SKM-1 (cell line): ENCODE results near the gene UNC5CL.
"Not testable (repeated sequence)": the region's sequence is repeated elsewhere in the genome, so short reads cannot be mapped to it uniquely, and the experiment has no call there.

Experiments used
- DNase-seq: peaks from one replicate; lab custom pipeline; 2025; ENCODE audit not compliant: unreplicated experiment; lab: John Stamatoyannopoulos, UW

The UNC5CL gene

DNA sequence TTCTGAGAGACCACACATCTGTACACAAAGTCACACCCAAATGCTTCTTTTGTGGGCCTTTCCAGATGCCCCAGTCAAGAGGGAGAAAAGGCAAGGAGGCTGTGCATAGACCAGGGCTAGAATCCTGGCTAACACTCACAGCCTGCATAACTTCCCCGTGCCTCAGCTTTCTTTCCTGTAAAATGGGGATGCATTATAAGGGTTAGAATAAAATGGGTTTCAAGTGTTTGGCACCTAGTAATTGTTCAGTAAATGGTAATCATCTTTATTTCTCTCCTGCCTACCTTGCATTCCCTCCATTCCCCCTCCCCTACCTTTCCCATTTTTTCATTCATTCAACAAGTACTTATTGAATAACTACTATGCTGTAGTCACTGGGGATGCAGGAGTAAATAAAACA lies 29.4 kb downstream of the UNC5CL start:
- no peak for DNase-seq

DNA sequence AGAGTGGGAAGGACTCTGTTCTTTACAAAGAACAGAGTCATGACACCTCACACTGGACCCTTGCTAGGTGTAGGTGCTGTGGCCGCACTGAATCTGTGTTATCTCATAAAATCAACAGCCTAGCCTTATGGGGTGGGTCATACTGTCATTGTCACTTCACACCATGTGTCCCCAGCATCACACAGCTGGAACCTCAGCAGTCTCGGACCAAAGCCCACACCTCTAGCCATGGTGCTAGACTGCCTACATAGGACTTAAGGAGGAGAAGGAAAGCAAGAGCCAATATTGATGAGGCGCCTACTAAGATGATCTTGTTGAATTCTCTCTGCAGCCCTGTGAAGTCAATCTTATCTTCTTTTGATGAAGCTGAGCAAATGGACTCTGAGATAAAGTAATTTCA lies 31.0 kb downstream of the UNC5CL start:
- no peak for DNase-seq

DNA sequence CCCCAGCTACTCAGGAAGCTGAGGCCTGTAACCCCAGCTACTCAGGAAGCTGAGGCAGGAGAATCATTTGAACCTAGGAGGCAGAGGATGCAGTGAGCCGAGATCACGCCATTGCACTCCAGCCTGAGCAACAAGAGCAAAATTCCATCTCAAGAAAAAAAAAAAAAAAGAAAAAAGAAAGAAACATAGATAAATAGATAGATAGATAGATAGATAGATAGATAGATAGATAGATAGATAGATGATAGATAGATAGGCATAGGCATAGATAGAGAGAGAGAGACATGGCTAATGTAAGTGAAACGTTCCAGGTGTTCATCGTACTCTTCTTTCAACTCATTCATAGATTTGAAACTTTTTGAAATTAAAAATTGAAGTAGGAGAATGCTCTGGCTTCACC lies 32.0 kb downstream of the UNC5CL start:
- DNase-seq: not testable (repeated sequence)

DNA sequence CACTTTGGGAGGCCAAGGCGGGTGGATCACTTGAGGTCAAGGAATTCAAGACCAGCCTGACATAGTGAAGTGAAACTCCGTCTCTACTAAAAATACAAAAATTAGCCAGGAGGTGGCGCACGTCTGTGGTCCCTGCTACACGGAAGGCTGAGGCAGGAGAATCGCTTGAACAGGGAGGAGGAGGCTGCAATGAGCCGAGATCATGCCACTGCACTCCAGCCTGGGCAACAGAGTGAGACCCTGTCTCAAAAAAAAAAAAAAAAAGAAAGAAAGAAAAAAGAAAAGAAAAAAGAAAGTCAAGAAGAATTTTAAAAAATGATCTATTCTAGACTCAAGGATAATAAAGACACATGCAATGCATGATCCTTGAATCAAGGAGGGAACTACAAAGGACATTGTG lies 32.8 kb downstream of the UNC5CL start:
- peak; percentile 40 for DNase-seq

DNA sequence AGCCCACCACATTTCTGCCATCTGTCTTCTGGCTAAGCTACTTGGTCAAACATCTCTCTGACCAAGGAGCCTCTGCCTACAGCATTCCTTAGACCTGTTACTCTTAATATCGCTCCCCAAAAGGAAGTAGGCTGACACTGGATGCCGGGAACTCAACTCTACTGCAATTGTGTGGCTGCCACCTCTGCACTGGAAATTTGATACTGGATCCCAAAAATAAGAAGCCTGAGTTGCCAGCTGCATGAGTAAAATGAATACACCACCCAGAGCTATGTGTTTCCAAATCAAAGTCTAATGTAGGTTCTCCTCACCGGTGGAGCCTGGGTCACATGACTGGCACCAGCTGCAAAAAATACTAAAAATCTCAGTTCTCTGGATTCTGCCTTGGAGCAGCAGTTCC lies 36.9 kb downstream of the UNC5CL start:
- DNase-seq: no peak

DNA sequence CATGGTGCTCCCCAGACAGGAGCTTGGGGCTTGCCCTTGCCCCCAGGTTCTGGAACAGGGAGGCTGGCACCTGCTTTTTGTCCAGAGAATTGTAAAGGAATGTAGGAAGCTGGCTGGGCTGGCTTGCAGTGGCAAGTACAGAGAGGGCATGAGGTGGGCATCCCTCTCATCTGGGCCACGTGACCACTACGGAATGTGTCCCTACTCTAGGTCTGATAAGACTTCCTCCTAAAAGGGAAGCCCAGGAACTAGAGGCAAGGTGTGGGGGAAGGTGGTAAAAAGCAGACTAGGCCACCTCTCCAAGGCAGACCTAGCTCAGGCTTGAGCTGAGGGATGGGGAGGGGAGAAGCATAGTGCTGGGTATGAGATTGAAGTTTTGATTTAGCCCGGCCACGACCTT lies 38.8 kb downstream of the UNC5CL start:
- no peak for DNase-seq

DNA sequence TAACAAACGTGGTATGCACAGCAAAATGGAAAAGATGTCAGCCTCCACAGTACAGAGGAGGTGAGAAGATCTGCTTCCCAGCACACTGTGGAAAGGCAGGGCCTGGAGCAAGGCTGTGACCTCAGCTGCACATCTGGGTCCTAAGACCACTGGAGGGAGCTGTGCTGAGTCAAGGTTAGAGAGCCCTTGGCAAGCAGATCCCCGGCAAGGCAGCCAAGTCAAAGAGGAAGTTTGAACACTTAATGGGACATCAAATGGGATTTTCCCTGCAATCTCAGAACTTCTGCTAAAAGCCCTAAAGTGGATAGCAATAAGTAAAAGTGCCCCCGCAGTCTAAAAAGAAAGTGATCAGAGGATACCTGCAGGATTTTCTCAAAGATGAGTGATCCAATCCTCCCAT lies 39.5 kb downstream of the UNC5CL start:
- DNase-seq: peak; percentile 84

DNA sequence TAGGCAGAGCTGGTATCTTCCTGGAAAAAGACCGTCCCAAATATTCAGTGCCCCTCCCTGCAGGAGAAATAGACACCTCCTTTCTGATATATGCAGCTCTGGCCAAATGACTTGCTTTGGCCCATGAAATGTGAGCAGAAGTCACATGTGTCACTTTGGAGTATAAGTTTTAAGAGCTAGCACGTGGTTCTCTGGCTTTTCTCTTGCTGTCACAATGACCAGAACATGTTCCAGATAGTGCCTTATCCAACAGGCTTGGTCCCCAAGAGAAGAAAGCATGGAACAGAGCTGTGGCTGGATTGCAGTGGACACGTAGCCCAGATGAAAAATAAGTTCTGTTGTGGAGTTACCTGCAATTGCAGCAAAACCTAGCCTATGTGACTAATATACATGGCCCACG lies 40.4 kb downstream of the UNC5CL start:
- no peak for DNase-seq

DNA sequence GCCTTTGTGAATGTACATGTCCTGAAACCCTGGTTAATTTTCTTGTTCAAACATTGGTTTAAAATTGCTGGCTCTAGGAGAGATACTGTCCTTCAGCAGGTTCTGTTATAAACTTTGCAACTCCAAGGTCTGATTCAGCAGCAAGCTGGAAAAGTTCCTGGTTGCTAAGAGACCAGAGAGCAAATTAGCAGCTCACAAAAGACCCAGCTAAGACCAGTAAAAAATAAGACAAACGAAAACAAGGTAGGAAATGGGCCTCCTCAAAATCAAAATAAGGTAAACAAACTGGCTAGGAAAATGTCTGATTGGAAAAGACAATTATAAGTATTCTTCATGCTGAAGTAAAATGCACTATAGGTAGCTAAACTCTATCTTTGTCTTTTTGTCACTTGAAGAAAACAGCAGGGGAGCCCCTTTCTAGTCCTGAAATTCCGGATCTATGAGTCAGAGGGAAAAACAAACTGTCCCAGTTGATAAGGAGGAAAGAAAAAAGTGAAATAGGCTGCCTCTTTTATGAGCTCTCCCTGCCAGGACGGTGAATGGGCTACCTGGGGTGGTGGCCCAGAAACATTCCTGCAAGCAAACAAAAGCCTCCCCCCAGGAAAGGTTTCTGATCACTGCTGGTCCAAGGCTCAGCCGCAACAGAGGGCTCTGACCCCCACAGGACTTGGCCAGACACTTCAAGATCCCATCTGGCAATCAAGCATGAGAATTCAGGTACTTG lies 41.6 kb downstream of the UNC5CL start:
- DNase-seq: no peak

DNA sequence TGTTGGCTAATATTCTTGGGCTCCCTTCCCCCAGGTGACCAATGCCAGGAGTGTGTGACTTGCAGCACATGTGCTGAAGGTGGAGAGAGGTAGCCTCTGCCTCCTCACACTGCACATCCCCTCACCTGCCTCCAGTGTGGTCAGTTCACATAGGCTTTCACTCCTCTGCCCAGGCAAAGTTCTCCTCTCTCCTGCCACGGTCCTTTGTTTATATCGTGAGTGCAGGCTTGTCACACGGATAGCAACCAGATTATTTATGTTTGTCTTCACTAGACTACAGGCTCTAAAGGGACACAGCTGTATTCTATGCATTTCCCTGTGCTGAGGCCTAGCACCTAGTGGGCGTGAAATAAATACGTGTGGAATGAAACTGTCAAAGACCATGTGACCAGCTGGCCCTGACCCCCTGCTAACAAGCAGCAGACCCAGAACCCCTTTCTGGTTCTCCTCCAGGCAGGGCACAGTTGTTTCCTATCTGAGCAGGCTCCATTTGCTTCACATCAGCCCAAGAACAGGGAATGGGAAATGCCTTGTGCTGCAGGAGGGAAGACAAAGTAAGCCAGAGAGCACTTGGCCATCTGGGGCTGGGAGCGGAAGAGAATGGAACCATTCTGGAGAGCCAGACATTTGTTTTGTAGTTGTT lies 42.3 kb downstream of the UNC5CL start:
- no peak for DNase-seq

DNA sequence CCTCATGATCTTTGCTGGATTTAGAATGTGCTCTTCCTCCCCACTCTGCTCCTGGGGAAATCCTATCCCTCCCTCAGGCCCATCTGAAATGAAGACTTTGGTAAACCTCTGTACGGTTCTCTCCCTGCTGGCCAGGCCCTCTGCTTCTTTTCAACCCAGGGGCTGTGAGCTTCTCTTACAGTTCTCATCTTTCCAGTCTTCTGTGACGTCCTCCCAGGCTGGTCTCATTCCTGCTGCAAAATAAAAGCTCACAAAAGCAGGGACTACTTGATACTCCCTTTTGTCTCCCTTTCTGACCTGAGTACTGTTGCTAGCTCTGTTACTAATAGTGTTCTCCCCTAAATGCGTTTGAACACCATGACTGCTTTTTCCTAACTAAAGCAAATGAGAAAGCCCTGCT lies 46.3 kb downstream of the UNC5CL start:
- DNase-seq: no peak

DNA sequence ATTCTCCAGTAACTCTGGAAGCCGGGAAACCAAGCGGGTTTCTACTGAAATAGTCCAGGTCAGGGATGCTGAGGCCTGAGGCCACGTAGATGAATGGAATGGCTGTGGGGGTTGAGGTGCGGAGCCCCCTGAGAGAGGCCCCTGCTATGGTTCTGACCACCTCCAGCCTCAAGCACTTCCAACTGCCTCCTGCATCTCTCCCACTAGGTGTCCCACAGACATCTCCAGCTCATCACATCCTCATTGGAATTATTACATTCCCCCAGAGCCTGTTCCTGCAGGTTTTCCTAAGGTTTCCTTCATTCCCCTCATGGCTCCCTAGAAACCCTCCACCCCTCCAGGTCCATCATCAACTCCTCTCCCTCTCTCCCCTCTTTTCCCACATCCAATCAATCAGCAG lies 48.7 kb downstream of the UNC5CL start:
- DNase-seq: no peak

DNA sequence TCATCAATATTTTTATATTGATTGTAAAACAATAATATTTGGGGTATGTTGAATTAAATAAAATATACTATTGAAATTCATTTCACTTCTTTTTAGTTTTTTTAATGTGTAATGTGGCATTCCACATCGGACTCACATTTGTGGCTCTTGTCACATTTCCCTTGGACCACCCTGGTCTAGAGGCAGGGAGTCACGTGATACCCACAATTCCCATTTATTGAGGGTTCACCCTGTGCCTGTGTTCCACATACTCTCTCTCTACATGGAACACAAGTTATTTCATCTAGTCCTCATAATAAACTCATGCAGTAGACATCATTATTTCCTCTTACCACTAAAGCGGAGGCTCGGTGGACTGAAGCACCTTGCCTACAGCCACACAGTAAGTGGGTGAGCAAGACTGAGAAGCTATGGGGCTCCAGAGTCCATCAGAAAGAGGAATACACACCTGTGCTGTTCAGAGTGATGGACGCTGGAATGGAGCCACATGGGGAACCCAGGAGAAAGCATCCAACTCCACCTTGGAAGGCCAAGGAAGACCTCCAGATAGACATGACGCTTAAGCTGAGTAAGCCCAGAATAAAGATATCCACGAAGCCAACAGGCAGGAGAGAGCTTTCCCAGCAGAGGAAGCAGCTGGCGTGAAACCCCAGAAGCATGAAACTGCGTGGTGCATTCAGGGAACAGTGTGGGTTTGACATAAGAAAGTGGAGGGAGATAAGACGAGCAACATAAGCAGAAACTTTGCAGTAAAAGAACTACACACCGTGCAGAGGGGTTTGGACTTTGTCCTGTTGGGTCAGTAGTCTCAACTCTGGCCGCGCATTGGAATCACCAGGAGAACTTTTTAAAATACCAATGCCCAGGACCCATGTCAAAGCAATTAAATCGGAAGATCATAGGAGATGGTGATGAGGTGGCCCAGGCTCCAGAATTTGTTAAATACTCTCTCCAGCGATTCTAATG lies 49.5 kb downstream of the UNC5CL start:
- DNase-seq: no peak

DNA sequence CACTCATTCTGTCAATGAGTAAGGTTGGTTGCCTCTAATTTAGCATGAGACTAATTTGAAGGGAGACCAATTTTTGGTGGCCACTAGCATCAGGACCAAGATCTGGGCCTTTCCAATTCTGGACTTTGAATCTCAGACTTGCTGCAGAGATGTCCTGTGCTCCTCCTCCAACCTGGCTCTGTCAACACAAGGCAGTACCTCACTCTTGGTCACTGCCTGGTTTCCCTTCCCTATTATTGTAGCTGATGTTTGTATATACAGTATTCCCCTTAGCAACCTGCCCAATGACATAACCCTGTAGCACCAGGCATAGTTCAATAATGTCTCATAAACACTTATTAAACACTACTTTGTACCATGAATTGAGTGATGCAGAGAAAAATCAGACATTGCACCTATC lies 50.4 kb downstream of the UNC5CL start:
- DNase-seq: no peak

DNA sequence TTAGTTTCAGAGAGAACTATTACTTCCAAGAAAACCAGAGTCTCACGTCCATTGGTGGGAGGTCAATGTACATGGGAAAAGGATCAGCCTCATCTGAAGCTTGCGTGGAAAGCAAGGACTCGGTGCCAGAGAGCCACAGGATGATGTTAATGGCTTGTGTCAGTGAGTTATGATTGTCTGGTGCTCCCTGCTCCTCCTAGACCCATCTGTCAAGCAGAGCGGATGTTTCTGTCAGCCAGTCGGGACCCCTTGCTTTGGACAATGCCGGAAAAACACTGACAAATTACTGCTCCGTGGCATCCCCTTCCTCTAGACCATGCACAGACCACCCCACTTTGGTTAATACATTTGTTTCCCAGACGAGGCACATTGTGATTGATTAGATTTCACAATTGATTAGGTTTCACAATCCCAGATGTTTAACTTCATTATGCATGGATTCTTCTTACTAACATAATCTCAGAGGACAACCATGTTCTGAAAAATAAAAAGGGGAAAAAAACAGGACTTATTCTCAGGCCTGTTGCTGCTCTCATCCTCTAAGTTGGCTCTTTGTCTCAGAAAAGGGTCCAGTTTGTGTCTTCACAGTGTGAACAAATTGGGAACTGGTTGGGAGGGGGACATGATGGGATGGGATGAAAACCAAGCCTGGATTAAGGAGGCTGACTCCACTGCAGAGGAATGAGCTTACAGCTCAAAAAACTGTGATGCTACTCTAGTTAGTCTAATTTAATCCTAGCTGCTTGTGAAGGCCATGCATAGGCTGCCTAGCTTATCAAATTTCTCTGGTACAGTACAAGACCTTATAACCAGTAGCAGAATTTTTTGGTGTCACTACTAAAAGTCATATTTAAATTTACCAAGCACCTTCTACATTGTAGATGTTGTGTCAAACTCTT lies 51.9 kb downstream of the UNC5CL start:
- no peak for DNase-seq

DNA sequence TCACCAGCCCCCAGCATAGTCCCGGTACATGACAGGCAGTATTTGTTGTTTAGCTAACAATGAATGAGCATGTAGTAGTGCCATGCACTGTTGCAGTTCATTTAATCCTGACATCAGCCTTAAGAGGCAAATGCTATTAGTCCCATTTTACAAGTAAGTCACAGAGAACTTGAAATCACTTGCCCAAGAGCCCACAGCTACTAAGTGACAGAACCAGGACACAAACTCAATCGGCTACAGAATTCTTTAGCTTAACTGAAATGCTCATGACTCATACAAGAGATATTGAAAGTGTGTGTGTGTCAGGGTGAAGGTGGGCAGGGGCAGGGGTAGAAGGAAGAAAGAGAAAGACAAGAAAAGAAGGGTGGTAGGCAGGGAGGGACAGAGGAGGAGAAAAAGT lies 52.7 kb downstream of the UNC5CL start:
- DNase-seq: no peak

DNA sequence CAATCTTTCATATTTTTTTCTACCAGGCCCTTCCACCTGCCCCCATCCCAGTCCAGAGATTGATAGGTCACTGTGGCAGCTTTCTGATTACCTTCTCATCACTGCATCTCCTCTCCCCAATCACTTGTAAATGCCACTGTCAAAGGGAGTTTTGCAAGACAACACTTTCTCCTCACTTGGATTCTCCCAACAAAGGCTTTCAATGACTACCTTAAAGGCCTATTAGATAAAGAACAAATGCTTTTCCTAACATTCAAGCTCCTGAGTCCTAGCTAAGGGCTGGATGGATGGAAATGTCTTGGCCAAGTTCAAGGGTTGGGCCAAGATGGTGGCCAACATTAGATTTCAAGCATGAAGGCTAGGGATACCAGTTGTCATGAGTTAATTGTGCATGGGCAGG lies 55.3 kb downstream of the UNC5CL start:
- no peak for DNase-seq

DNA sequence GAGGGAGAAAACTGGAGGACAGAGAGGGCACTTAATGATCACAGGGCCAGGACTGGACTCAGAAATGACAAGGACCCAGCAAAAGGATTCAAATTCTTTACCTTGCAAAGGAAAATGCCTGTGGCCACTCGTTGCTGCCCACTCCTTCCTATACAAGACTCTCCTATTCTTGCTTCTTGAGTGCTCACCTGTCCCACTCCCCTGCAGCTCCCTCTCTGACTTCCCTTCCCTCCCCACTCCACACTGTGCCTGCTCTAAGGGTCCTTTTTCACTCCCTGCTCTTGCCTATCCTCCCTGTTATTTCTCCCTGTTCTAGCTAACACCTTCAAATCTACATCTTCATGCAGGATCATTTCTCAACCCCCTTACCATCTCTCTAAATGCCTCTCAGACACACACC lies 56.1 kb downstream of the UNC5CL start:
- DNase-seq: no peak

DNA sequence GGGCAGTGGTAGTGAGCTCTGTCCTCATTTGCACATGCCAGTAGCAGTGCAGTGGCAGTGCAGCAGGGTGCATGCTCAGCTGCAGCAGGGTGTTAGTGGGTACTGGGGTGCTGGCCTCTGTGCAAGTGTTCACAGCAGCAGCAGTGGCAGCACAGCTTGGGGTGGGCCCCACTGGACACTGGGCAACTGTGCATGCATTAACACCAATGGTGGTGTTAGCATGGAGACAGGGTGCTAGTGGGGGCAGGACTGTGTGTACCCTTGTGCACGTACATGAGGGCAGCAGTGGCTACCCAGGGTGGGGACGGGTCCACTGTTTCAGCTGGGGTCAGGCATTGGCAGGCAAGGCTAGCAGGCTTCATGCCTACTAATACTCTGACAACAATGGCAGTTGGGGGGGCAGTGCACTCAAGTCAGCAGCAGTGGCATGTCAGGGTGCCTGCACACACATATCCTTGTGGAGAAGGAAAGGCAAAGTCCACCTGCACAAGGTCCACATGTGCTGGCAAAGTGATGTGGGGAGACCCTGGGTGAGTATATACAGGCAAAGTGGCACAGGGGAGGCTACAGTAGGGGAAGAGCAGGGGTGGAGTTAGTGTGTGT lies 60.2 kb downstream of the UNC5CL start:
- DNase-seq: no peak

DNA sequence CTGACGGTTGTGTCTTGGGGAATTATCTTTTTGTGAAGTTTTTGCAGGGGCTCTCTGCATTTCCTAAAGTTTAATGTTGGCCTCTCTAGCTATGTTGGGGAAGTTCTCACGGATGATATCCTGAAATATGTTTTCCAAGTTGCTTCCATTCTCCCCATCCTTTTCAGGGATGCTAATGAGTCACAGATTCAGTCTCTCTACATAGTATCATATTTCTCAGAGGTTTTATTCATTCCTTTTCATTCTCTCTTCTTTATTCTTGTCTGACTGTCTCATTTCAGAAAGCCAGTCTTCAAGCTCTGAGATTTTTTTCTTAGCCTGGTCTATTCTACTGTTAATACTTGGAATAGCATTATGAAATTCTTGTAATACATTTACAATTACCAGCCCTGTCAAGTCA lies 61.3 kb downstream of the UNC5CL start:
- no peak for DNase-seq
